ENCODE data around the gene PLA2G4D.

PLA2G4D gene

DNA sequence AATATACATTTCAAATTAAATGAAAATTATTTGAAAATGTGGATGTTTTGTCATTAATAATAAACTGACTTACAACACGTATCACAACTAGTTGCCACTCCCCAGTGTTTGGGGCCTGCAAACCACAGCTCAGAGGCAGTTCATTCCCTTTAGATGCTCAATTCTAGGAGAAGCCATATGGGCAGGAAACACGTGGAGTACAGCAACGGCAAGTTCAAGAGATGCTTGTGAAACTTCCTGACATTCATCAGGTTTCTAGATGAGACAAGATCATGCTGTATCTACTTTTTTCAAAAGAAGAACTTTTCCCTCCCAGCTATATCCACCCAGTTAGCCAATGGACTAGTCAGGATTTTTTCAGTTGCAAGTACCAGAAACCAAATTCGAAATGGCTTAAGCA lies 17.6 kb upstream of the PLA2G4D start:
- Mint-ChIP-seq H3K36me3 (peaks cover 2% of the 10 kb centered on the region), H3K4me3 (no peak overlapping the region), H3K27me3 (peaks cover 16% of the 10 kb centered on the region), H3K4me1 (peaks cover 6% of the 10 kb centered on the region), H3K27ac (no peak overlapping the region), H3K9me3 (peaks cover 6% of the 10 kb centered on the region)
- ATAC-seq (ENCODE audit: low read depth) (no peak), DNase-seq (ENCODE audit: low spot score in 2 of 2) (no peak)

DNA sequence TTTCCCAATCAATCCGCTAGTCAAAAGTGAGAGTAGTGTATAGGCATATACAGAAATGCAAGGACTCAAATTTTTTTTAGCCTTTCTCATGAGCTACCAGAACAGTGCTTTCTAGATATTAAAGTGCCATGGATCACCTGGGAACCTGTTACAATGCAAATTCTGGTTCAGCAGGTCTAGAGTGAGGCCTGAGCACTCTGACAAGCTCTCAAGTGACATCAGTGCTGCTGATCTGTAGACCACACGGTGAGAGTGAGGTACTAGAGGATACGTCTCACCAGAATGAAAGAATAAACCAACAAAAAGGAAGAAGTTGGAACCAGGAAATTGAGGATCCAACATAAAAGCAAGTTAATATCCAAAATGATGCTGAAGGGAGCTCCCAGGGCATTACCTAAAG lies 16.0 kb upstream of the PLA2G4D start:
- DNase-seq (ENCODE audit: low spot score in 2 of 2) = no peak
- no peaks in the 10 kb centered on the region for H3K36me3 Mint-ChIP-seq
- H3K4me3 Mint-ChIP-seq = no peak overlapping the region
- H3K4me1 Mint-ChIP-seq = peaks cover 6% of the 10 kb centered on the region
- no peak for ATAC-seq (ENCODE audit: low read depth)
- H3K27me3 Mint-ChIP-seq = peaks cover 16% of the 10 kb centered on the region
- H3K27ac Mint-ChIP-seq = no peak overlapping the region
- H3K9me3 Mint-ChIP-seq = peaks cover 4% of the 10 kb centered on the region

DNA sequence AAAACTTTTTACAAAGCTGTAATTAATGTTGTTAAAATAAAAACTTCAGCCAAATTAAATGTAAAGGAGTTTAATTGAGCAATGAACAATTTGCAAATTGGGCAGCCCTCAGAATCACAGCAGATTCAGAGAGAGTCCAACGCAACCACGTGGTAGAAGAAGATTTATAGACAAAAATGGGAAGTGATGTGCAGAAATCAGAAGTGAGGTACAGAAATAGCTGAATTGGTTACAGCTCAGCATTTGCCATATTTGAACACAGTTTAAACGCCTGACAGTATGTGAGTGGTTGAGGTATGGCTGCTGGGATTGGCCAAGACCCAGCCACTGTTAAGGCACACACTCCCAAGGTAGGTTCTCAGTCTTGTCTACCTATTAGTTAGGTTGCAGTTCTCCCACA lies 14.4 kb upstream of the PLA2G4D start:
- H3K27ac Mint-ChIP-seq = no peak overlapping the region
- peaks cover 16% of the 10 kb centered on the region for H3K27me3 Mint-ChIP-seq
- H3K4me3 Mint-ChIP-seq = no peak overlapping the region
- peaks cover 4% of the 10 kb centered on the region for H3K9me3 Mint-ChIP-seq
- DNase-seq (ENCODE audit: low spot score in 2 of 2) (no peak), ATAC-seq (ENCODE audit: low read depth) (peak; percentile 49)
- peaks cover 6% of the 10 kb centered on the region for H3K4me1 Mint-ChIP-seq
- H3K36me3 Mint-ChIP-seq = no peaks in the 10 kb centered on the region

DNA sequence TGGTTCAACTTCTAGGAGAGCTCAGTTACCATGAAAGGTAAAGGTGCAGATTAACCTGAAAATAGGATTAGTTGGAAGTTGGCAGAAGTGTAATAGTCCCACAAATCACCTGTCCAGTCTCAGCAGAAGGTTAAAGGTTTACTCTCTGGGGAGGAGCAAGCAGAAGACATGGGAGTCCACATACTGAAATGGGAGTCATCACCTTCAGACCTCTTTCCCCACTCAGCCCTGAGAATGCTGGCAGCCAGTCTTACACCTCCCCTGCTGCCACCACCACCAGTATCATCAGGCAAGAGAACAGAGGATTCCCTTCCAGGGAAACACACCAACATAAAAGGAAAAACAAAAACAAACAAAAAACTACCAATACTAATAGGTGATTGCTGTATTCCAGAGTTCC lies 13.8 kb upstream of the PLA2G4D start:
- no peak for DNase-seq (ENCODE audit: low spot score in 2 of 2)
- H3K27ac Mint-ChIP-seq = no peak overlapping the region
- no peak for ATAC-seq (ENCODE audit: low read depth)
- H3K4me1 Mint-ChIP-seq = peaks cover 6% of the 10 kb centered on the region
- no peaks in the 10 kb centered on the region for H3K36me3 Mint-ChIP-seq
- no peak overlapping the region for H3K4me3 Mint-ChIP-seq
- peaks cover 2% of the 10 kb centered on the region for H3K9me3 Mint-ChIP-seq
- peaks cover 16% of the 10 kb centered on the region for H3K27me3 Mint-ChIP-seq

DNA sequence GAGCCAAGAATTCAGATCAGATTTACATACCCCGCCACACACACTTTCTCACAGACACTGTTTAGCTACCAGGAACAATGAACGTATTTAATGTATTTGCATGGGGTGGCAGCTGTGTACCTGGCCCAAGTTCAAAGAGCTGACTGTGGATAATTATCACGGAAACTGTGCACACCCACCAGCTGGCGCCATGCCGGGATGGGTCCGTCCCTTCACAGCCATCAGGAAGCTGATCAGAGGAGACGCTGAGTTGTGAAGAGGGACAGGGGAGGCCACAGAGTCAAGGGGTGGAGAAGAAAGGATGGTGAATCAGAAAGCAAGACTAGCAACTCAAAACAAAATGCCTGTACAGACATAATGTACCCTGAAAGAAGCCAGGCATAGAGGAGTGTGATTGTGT lies 13.1 kb upstream of the PLA2G4D start:
- Mint-ChIP-seq H3K4me1 (peaks cover 6% of the 10 kb centered on the region), H3K36me3 (no peaks in the 10 kb centered on the region), H3K27me3 (peaks cover 14% of the 10 kb centered on the region), H3K9me3 (peaks cover under 1% of the 10 kb centered on the region), H3K4me3 (no peak overlapping the region), H3K27ac (no peak overlapping the region)
- peak; percentile 35 for ATAC-seq (ENCODE audit: low read depth)
- no peak for DNase-seq (ENCODE audit: low spot score in 2 of 2)

DNA sequence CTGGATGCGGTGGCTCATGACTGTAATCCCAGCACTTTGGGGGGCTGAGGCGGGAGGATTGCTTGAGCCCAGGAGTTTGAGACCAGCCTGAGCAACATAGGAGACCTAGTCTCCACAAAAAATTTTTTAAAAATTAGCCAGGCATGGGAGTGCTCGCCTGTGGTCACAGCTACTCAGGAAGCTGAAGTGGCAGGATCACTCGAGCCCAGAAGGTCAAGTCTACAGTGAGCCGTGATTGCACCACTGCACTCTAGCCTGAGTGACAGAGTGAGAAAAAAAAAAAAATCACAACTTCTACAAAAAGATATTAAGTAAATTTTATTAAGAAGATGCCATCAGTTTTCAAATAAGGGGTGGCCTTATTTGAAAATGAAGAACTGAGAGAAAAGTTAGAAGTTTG lies 11.9 kb upstream of the PLA2G4D start:
- Mint-ChIP-seq H3K27me3 (peaks cover 14% of the 10 kb centered on the region), H3K27ac (no peak overlapping the region), H3K9me3 (no peaks in the 10 kb centered on the region), H3K4me3 (no peak overlapping the region), H3K4me1 (peaks cover 6% of the 10 kb centered on the region), H3K36me3 (no peaks in the 10 kb centered on the region)
- ATAC-seq (ENCODE audit: low read depth) (no peak), DNase-seq (ENCODE audit: low spot score in 2 of 2) (no peak)

DNA sequence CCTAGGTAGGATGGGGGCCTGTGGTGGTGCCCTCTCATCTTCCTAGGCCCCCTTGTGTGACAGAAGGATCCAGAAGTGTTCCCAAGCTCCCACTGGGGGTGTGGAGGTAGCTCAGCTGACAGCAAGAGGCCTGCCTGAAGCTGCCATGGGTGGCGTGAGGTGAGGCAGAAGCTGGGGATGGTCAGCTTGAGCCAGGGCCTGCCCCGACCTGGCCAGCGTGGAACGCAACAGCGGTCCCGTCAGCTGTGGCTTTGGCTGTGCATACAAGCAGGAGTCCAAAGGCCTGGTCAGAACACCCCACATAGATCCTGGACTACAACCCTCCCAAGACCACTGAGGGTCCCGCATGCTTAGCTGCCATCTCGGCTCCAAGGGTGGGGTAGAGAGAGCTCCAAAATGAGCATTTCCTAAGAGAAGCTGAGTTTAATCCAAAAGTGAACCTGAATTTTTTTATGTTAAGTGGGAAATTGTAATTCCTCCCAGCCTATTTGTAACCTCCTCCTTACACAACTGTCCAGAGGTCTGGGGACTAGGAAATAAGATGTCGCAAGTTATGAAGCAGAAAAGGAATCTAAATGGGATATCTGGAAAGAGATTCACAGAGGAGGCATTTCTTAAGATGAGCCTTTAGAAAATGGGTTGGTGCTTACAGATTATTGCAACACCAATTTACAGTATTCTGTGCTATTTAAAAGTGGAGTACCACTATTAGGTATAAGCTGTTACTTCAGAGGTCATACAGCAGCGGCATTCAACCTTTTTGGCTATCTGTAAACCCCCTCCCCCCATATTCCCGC lies 9.9 kb upstream of the PLA2G4D start:
- peaks cover 9% of the 10 kb centered on the region for H3K27me3 Mint-ChIP-seq
- DNase-seq (ENCODE audit: low spot score in 2 of 2) (no peak), ATAC-seq (ENCODE audit: low read depth) (no peak)

DNA sequence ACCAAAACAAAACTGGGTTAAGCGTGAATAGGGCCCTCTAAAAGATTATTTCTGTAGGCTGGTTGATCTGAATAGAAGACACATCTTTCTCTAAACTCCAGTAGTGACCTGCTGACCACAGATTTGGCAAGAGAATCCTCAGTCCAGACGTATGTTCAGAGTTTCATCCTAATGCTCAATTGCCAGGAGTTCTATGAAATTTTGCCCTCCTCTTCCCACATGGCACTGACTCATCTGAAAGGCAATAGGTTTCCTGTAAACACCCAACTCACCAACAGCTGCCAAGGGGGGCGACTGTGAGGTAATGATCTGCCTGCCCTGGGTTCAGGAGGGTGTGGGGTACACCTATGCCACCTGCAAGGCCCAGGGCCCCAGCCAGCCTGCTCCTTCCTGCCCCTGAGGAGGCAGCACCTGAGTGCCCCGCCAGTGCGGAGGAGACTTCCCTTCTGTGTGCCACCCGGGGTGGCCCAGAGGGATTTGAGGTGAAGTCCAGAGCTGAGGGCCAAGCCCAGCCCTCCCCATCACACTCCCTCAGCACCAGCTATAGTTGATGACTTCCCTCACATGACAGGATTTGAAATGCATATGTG lies 8.4 kb upstream of the PLA2G4D start:
- H3K27ac Mint-ChIP-seq = no peak overlapping the region
- H3K9me3 Mint-ChIP-seq = peaks cover 1% of the 10 kb centered on the region
- H3K27me3 Mint-ChIP-seq = peaks cover 12% of the 10 kb centered on the region
- H3K4me3 Mint-ChIP-seq = no peak overlapping the region
- no peaks in the 10 kb centered on the region for H3K36me3 Mint-ChIP-seq
- no peak for DNase-seq (ENCODE audit: low spot score in 2 of 2)
- peaks cover 6% of the 10 kb centered on the region for H3K4me1 Mint-ChIP-seq
- ATAC-seq (ENCODE audit: low read depth) = peak; percentile 48

More for the DNA sequence above, 9.9 kb upstream of the PLA2G4D start:
- Mint-ChIP-seq H3K4me1 (peaks cover 6% of the 10 kb centered on the region), H3K36me3 (no peaks in the 10 kb centered on the region), H3K4me3 (no peak overlapping the region), H3K9me3 (no peaks in the 10 kb centered on the region), H3K27ac (no peak overlapping the region)

DNA sequence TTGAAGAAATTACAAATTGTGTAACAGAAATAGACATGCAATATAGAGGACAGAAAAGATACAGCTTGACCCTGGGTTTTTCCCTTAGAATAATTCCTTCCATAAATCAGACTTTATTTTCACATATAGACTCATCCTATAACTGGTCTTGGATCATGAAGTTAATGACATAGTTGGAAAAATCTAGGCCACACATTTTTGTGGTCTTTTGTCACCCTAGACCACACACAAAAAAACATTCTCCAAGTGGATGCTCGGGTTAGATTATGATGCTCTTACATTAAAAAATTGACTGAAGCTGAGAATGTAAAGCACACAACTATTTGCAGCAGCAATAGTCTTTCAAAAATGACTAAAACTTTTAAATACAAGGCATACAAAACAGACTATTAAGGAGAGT lies 7.5 kb upstream of the PLA2G4D start:
- H3K27ac Mint-ChIP-seq = no peak overlapping the region
- peaks cover 1% of the 10 kb centered on the region for H3K9me3 Mint-ChIP-seq
- no peak overlapping the region for H3K4me3 Mint-ChIP-seq
- ATAC-seq (ENCODE audit: low read depth) = no peak
- H3K27me3 Mint-ChIP-seq = peaks cover 13% of the 10 kb centered on the region
- no peaks in the 10 kb centered on the region for H3K4me1 Mint-ChIP-seq
- no peaks in the 10 kb centered on the region for H3K36me3 Mint-ChIP-seq
- no peak for DNase-seq (ENCODE audit: low spot score in 2 of 2)

DNA sequence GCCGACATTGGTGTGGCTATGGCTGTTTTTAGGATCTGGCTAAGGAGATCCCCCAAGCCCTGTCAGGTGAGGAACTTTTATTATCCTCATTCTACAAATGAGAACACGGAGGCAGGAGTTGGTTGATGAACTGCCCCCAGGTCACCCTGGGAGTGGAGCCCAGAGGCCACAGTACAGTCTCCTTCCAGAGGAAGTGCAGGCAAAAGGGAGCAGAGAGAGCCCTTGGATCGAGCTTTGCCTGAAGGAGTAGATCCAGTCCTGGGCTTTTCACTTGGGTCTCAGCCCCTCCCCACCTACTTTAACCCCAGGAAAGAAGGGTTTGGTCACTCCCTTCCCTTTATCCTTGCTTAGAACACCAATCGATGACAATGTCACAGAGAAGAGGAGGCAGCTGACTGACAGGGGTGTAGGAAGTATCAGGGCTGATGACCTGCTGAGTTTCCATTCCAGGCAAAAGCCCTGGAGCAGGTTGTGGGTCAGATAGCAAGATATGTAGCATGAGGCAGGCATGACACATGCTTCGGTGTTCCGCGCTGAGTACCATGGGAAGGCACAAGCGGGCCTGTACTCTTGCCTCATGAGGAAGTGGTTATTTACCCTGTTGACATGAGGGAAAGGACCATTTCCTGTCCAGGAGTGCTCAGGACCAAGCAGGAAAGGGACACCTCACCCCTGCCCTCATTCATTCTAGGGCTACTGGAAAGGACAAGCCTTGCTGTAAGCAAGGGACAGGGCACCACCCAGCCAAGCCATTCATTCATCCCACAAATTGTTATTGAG lies 5.8 kb upstream of the PLA2G4D start:
- DNase-seq (ENCODE audit: low spot score in 2 of 2) = no peak
- no peak for ATAC-seq (ENCODE audit: low read depth)
- no peaks in the 10 kb centered on the region for H3K4me1 Mint-ChIP-seq
- H3K27ac Mint-ChIP-seq = no peak overlapping the region
- peaks cover 14% of the 10 kb centered on the region for H3K27me3 Mint-ChIP-seq
- H3K9me3 Mint-ChIP-seq = peaks cover 1% of the 10 kb centered on the region
- no peaks in the 10 kb centered on the region for H3K36me3 Mint-ChIP-seq
- no peak overlapping the region for H3K4me3 Mint-ChIP-seq

DNA sequence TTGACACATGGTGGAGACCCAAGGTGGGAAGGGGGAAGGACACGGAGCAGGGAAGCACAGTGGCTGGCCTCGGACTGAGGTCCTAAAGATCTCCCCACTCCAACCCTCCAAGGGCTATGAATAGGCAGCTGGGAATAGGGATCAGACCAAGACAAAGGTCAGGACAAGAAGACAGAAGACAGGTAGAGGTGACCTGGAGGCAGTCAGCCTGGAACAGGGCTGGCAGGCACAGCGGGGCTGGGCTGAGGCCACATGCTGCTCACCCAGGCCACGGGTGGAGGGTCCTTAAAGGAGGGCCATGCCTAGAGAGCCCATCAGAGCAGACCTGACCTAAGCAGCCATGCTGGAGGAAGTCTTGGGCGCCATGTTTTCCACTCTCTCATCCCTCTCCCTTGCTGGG lies 2.7 kb upstream of the PLA2G4D start:
- H3K4me3 Mint-ChIP-seq = no peak overlapping the region
- H3K27ac Mint-ChIP-seq = no peak overlapping the region

DNA sequence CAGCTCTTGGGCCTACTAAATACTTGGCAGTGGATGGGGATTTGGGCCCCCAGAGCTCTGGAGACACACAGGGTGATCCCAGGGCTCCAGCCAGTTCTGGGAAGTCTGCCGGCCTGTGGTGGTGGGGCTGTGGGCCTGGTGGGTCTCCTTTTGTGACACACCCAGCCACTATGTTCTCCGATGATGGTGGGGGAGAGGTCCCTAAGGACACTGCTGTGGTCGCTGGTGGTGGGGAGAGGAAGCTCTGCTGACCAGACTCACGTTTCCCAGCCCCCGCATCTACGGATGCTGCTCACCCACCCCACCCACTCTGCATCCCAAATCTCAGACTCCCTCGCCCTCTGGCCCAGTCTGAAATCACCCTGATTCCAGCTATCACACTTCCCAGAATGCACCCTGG lies 396 bp downstream of the PLA2G4D start:
- Mint-ChIP-seq H3K4me1 (no peaks in the 10 kb centered on the region), H3K9me3 (no peaks in the 10 kb centered on the region), H3K4me3 (no peak overlapping the region), H3K27ac (no peak overlapping the region), H3K36me3 (no peaks in the 10 kb centered on the region), H3K27me3 (peaks cover 16% of the 10 kb centered on the region)
- DNase-seq (ENCODE audit: low spot score in 2 of 2) (no peak), ATAC-seq (ENCODE audit: low read depth) (no peak)

More for the DNA sequence above, 2.7 kb upstream of the PLA2G4D start:
- ATAC-seq (ENCODE audit: low read depth) (no peak), DNase-seq (ENCODE audit: low spot score in 2 of 2) (no peak)
- H3K27me3 Mint-ChIP-seq = peaks cover 15% of the 10 kb centered on the region
- no peaks in the 10 kb centered on the region for H3K36me3 Mint-ChIP-seq
- no peaks in the 10 kb centered on the region for H3K4me1 Mint-ChIP-seq
- peaks cover 1% of the 10 kb centered on the region for H3K9me3 Mint-ChIP-seq

DNA sequence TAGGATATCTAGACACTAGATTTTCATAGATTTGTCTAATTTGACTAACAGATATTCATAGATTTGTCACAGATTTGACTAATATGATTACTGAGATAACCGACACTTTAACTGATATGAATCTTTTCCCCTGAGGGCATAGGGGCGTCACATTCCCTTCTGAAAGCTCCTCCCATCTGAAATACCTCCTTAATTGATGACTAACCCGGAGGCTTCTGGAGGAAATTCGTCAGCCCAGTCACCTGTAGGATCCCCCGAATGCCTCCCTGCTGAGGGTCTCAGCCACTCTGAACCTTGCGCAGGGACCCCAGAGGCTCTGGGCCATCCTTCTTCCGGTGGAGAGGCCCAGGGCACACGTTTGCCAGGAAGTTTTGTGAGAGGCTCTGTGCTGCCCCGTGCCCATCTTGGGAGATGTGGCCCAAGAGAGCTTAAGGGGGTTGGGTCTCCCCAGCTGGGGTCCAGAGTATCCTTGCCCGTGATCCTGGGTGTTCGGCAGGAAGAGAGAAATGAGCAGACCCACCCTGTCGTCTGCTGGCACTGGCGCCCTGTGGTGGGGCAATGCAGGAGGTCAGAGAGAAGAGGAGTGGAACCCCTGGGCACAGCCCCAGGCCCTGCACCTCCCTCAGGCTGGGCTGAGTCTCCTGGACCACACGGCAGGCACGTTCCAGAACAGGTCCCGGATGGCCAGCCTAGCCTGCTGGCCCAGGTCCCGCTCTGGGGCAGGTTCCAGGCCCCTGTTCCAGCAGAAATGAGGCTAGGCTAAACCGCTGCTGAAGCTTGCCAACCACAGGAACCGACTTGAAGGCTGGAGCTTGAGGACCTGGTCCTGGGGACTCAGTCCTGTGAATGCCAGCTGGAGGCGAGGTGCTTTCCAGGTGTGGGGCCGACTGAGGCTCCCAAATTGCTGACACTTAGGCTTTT lies 1.7 kb downstream of the PLA2G4D start:
- Mint-ChIP-seq H3K36me3 (no peaks in the 10 kb centered on the region), H3K4me3 (no peak overlapping the region), H3K9me3 (no peaks in the 10 kb centered on the region), H3K27me3 (peaks cover 17% of the 10 kb centered on the region), H3K27ac (no peak overlapping the region), H3K4me1 (no peaks in the 10 kb centered on the region)
- ATAC-seq (ENCODE audit: low read depth) (no peak), DNase-seq (ENCODE audit: low spot score in 2 of 2) (no peak)
